NCI-H146 treated with DMSO at 0.1 percent for 48 hours (cell line): ENCODE data around the gene ZBED6.
"Not testable (repeated sequence)": the region's sequence is repeated elsewhere in the genome, so short reads cannot be mapped to it uniquely, and the experiment has no call there.

Source experiments
- DNase-seq: peaks from one replicate; lab custom pipeline; 2025; ENCODE audit not compliant: unreplicated experiment; lab: John Stamatoyannopoulos, UW

Gene ZBED6, protein sequence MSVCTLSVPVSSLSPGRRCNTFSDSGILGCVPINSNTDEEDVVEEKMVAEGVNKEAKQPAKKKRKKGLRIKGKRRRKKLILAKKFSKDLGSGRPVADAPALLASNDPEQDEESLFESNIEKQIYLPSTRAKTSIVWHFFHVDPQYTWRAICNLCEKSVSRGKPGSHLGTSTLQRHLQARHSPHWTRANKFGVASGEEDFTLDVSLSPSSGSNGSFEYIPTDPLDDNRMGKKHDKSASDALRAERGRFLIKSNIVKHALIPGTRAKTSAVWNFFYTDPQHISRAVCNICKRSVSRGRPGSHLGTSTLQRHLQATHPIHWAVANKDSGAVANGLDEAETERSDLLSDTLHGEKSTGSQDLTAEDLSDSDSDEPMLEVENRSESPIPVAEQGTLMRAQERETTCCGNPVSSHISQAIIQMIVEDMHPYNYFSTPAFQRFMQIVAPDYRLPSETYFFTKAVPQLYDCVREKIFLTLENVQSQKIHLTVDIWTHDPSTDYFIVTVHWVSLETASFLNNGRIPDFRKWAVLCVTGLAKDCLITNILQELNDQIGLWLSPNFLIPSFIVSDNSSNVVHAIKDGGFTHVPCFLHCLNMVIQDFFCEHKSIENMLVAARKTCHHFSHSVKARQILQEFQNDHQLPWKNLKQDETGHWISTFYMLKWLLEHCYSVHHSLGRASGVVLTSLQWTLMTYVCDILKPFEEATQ (N-terminal part only)

DNA sequence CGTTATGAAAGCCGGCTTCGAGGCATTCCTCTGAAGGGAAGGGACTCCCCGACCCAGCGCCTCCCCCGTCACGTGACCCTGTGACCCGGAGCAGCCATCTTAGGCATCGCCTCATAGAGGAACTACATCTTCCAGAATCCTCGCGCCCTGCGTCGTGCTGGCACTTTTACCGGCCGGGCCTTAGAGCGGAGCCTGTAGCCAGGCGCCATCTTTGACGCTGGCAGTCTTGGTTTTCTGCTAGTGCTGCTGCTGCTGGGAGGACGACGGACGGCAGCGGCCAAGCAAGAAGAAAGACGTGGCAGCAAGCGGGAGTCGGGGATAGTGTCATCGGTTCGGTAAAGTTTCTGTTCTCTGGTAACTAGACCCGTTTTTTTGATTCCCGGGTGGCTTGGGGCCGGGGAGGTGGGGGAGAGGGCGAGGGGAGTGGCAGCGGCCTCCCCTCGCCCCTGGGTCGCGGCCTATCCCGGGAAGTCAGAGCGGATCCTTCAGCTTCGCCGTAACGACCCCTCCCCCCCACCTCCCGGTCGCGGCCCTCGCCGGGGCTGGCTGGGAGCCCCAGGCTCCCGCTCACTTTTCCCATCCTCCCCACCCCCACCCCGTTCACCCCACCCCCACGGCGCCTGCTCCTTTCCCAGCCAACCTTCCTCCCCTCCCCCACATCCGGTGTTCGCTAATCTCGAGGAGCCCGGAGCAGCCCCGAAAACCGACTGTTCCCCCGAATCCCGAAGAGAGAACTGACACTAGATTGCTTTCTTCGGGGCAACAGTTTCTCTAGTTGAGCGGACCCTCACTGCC is at the start of gene ZBED6, which contains the start of gene ZC3H11A:
TSS of gene ZBED6 (plus strand) at position 183 of the 795 bp plus-strand sequence. CDS start 1,900 bp downstream, outside the sequence.
TSS of gene ZC3H11A (plus strand) at position 183 of the 795 bp plus-strand sequence. CDS start 21,448 bp downstream, outside the sequence.
- peak; percentile 91 for DNase-seq

DNA sequence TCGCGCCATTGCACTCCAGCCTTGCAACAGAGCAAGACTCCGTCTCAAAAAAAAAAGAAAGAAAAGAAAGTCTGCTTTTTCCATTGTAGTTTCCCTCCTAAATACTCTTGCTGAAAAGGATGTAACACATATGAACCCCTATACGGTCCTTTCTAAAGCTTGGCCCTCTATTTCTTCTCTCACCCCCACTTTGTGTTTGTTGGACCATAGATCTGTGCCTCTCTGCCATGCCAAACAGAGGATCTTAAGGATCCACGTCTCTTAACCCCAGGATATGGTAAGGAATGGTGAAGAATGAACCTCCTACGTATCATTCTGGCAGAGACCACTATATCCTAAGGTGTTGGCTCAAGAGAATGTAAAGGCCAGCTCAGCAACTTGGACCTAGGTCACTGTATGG is 49.1 kb upstream of the ZBED6 start:
- no peak for DNase-seq

DNA sequence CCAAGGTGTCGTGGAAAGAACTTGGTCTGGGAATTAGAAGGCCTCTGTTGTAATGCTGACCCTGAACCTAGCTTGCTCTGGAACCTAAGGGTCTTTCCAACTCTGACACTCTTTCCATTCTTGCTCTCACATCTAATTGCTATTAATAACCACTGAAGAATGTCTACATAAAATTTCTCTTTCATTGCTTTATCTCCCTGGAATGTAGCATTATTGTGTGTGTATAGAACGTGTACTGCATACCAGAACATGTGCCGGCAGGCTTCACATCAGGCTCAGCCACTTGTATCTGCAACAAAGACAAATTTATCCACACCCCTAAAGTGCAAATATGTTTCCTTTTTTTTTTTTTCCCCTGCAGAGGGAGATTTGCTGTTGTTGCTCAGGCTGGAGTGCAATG is 44.4 kb upstream of the ZBED6 start:
- no peak for DNase-seq

DNA sequence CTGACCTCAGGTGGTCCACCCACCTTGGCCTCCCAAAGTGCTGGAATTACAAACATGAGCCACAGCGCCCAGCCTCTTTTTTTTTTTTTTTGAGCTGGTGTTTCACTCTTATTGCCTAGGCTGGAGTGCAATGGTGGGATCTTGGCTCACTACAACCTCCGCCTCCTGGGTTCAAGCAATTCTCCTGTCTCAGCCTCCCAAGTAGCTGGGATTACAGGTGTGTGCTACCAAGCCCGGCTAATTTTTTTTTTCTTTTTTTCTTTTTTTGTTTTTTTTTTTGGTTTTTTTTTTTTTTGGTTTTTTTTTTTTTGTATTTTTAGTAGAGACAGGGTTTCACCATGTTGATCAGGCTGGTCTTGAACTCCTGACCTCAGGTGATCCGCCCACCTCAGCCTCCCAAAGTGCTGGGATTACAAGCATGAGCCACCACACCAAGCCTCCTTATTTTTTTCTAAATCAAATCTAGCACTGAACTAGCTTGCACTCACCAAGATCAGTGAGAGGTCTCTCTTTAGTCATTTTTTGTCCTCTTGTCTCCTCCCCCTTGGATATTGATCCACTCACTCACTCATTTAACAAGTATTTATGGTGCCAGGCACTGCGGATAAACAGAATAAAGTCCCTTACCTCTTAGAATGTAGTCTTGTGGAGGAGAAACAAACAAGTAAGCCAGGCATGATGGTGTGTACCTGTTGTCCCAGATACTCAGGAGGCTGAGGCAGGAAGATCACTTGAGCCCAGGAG is 43.6 kb upstream of the ZBED6 start:
- DNase-seq, result not testable (repeated sequence)

DNA sequence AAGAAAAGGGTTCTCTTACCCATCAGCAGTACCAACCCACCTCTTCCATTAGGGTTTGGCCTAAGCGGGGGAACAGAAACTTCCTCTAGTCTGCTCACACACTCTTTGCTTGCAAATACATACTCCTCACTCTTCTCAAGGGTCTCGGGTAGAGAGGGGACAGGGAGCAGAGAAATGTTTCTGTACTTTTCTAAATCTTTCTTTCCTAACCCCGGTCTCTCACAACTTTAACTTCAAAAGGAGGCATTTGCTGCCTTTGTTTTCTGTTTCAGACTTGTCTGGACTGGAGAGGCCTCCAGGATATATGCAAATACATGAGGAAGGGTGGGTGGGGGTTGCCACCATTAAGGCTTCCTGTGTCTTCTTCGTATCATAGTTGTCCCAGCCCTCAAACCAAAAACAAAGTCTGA is 41.0 kb upstream of the ZBED6 start:
- no peak for DNase-seq

DNA sequence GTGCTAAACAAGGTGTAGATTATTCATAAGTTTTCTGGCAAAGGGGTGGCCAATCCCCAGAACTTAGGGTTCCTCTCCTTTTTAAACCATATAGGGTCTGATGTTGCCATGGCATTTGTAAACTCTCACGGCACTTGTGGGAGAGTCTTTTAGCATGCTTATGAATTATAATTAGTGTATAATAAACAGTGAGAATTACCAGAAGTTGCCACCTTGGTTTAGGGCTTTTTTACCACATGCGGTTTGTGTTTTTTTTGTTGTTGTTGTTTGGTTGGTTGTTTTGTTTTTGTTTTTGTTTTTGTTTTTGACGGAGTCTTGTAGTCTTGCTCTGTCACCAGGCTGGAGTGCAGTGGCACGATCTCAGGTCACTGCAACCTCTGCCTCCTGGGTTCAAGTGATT is 39.4 kb upstream of the ZBED6 start:
- no peak for DNase-seq

DNA sequence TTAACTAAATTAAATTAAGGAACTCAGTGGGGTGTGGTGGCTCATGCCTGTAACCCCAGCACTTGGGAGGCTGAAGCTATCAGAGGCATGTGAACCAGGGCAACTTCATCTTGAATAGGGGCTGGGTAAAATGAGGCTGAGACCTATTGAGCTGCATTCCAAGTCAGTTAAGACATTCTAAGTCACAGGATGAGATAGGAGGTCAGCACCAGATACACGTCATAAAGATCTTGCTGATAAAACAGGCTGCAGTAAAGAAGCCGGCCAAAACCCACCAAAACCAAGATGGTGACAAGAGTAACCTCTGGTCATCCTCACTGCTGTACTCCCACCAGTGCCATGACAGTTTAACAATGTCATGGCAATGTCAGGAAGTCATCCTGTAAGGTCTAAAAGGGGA is 36.7 kb upstream of the ZBED6 start:
- DNase-seq, result not testable (repeated sequence)

DNA sequence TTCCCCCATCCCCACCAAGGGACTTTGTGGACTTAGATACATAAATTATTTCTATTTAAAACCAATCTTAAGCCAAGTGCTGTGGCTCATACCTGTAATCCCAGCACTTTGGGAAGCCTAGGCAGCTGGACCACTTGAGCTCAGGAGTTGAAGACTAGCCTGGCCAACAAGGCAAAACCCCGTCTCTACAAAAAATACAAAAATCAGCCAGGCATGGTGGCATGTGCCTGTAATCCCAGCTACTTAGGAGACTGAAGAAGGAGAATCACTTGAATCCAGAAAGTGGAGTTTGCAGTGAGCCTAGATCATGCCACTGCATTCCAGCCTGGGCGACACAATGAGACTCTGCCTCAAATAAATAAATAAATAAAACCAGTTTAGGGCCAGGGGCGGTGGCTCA is 34.9 kb upstream of the ZBED6 start:
- no peak for DNase-seq

DNA sequence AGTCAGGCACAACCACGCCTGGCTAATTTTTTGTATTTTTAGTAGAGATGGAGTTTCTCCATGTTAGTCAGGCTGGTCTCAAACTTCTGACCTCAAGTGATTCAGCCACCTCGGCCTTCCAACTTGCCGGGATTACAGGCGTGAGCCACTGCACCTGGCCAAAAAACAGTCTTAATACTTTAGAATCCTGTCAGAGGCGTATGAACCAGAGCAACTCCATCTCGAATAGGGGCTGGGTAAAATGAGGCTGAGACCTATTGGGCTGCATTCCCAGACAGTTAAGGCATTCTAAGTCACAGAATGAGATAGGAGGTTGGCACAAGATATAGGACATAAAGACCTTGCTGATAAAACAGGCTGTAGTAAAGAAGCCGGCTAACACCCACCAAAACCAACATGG is 33.5 kb upstream of the ZBED6 start:
- not testable (repeated sequence) for DNase-seq

DNA sequence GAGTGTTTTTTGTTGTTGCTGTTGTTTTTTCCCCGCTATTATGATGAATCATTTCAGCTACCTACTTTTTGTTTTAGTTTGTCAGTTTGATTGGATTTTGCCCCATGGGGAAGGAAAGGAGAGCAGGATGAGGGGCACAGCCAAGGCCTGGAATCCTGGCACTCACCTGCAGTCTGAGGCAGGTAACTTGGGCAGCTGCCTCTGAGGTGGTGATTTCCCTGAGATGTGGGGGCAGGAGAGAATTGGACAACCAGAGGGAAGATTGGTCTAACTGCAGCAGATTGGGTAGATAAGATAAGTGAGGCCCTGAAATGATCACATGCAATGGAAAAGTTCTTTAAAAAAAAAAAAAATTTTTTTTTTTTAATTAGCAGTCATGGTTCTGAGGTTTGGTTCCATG is 31.9 kb upstream of the ZBED6 start:
- no peak for DNase-seq

DNA sequence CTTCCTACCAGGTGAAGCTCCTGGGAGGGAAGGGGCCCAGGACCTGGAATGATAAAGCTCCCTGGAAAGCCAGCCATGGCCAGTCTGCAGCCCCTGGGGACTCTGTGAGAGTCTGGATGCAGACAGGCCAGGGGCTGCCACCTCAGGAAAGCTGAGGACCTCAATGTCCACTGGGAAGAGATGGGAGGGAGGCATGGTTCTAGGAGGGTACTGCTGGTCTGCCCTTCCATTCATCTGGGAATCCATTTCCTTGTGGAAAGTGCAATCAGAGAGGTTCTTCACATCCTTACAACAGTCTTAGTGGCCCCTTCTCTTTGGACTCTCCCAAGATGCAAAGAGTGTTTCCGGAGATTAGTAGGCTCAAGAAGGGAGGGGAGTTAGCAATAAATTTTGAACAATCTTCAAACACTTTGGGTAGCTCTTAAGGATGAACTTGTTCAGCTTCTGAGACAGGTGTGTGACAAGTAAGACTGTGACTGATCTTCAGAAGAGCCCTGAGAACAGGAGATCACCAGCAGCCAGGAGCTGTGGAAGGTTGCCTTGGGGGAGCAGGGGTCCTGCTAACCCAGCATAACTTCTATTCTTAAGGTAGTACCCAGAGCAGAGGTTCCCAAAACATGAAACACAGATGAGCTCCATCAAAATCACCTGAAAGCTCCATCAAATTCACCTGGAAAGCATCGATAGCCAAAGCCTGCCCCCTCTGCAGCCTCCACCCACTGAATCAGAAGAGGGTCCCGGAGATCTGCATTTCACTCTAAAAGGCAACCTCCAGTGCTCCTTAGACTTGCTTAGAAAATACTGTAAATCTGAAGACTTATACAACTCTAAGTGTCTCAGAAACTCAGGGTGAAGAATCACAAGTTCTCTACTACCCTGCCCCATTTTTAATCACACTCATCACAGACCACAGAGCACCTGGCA is 31.1 kb upstream of the ZBED6 start:
- DNase-seq, result no peak

DNA sequence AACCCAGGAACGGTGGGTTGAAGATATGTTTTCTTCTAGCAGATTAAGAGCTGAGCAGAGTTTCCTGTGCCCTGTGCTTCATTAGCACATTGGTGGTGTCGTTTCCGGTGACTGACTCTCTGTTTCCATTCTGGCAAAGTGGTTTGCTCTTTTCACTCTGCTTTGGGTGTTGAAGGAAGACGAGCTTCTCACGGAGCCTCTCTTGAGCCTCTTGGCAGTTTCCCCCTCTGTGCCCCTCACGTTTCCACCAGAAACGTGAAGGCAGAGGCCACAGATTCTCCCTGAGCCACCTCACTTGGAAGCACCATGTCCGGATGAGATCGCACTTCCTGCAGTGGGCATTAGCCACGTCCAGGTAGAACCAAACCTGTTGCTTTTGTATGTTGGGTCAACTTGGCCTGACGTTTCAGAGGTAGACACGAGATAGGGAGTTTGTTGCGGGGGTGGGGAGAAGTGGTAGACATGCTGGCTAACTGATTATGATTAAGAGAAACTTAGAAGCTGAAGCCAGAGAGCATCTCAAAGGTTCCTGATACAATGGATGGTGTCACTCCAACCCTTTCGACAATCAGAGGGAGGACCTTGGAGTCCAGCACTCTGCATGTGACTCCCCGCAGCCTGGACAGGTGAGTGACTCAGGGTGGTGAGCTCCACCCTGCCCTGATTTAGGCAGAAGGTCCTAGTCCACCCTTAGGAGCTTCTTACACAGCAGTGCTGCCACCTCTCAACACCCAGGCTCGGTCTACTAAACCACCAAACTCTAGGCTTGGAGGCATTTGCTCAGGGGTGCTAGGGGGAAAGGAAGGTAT is 30.2 kb upstream of the ZBED6 start, which contains the start of gene LAX1:
TSS of gene LAX1 (plus strand) at position 155 of the 809 bp plus-strand sequence. CDS start at position 538, 383 bp downstream.
- DNase-seq, result no peak

DNA sequence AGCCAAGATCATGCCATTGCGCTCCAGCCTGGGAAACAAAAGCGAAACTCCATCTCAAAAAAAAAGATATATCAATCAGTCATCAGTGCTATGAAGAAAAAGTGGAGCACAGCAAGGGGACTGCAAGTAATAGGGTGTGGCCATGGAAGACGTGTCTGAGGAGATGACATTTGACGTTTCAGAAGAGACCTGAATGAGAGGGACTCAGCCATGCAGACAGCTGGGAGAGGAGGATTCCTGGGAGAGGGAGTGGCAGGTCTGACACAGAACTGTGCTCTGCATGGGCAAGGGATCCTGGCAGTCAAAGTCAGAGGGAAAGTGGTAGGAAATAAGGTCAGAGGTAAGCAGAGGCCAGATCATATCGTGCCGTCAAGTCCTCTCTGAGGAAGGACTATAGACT is 27.2 kb upstream of the ZBED6 start:
- no peak for DNase-seq

DNA sequence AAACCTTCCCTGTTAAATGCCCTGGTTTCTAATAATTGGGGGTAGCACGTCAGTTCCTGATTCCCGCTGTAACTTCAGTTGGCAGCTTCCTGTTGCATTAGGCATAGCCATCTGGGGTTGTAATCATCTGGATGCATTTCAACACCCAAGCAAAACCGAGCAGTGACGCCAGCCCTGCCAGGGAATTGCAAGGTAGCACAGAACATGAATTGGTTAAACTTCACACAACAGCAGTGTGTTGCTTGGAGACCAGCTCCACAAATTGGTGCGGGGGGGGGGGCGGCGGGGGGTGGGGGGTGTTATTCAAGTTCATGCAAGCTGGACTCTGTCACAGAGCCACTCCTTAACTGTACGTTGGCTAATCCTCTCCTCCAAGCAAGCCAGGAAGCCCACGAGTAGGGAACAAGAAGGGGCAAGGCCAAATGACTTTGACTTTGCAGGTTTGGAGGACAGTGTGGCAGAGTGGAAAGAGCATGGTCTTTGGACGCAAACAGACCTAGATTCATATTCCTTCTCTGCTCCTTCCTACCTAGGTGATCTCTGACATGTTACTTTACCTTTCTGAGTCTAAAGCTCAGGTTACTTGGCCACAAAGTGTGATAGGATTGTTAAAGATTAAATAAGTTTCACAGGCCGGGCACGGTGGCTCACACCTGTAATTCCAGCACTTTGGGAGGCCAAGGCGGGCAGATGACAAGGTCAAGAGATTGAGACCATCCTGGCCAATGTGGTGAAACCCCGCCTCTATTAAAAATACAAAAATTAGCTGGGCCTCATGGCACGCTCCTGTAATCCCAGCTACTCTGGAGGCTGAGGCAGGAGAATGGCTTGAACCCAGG is 25.7 kb upstream of the ZBED6 start:
- no peak for DNase-seq

DNA sequence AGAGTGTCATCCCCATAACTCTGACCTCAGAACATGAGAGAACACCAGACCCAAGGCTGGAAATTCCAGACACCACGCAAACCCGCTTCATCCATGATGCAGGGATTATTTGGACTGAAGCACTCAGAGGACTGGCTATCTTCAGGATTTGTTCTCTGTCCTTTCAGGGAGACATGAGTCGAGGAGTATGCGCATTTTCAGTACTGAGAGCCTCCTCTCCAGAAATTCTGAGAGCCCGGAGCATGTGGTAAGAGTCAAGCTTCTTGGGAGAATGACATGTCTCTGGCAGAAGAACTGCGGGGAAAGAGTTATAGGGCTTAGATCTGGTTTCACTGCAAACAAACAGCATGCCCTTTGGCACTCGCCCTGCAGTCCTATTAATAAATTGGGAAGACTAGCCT is 23.5 kb upstream of the ZBED6 start:
- no peak for DNase-seq

DNA sequence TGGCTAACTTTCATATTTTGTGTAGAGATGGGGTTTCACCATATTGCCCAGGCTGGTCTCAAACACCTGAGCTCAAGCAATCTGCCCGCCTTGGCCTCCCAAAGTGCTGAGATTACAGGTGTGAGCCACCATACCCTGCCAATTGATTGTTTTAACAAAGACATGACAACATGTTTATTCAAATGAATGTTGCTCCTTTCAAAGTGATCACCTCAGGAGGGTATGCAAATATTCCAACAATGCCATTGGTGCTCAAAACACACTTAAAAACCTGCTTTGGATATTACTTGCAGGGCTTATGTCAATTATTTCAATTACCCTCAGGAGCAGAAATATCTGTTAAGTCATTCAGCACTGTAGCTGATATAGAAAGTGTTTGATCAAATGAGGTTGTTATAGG is 22.6 kb upstream of the ZBED6 start:
- no peak for DNase-seq

DNA sequence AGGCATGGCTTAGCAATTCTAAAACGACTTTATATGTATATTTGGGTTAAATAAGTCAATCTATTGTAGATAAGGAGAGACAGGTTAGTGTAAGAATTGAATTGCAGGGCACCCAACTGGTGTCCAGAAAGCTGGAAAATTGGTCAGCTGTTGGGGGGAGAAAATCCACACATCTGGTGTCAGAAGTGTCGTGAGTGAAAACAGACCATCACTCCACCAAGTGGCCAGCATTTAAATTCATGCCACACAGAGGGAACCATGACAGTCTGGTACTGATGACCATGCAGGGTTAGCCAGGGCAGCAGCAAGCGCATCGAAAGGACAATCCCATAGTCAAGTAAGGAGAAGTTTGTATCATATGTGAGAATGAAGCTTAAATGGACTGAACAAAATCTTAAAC is 18.8 kb upstream of the ZBED6 start:
- no peak for DNase-seq

DNA sequence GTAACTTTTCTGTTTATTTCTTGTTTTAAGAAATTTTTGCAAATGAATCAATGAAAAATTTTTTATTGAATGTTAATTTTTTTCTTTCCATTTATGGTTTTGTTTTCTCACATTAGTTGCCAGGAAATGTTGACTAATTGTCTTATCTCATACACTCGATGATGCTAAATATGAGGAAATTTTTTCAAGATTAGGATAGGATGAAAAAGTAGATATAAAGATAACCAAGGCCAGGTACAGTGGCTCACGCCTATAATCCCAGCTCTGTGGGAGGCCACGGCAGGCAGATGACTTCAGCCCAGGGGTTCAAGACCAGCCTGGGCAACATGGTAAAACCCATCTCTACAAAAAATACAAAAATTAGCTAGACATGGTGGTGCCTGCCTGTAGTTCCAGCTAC is 17.8 kb upstream of the ZBED6 start:
- no peak for DNase-seq
